NCI-H524 treated with DMSO at 0.1 percent for 48 hours (cell line): Measurements from ENCODE around the gene CST2.
"Not testable (repeated sequence)": the region's sequence is repeated elsewhere in the genome, so short reads cannot be mapped to it uniquely, and the experiment has no call there.

Source experiments
- DNase-seq: peaks from one replicate; lab custom pipeline; 2025; lab: John Stamatoyannopoulos, UW

CST2 gene

GRCh38 chr20:23810349-23810748, 16.2 kb downstream of the CST2 start:
- not testable (repeated sequence) for DNase-seq

GRCh38 chr20:23800865-23801264, 25.7 kb downstream of the CST2 start:
- no peak for DNase-seq

- DNase-seq: not testable (repeated sequence)
These were observed 27.2 kb downstream of the CST2 start for GRCh38 chr20:23799216-23799847.

GRCh38 chr20:23795526-23795925, 31.0 kb downstream of the CST2 start:
- DNase-seq: no peak

DNA sequence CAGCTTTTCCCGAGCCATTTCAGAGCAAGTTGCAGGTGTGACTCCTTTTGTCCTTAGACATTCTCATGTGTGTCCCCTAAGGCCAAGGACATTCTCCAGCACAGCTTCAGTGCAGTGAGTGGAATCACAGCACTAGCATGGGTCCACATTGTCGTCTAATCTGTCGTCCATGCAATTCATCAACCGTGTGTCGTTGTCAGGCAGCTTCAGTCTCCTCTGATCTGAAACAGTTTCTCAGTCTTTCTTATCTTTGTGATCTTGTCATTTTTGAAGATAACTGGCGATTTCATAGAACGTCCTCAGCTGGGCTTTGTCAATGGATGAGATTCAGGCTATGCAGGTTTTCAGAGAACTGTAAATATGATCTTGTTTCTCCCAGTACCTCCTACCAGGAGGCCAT, 31.7 kb downstream of the CST2 start:
- no peak for DNase-seq

GRCh38 chr20:23794065-23794464, 32.5 kb downstream of the CST2 start:
- DNase-seq: no peak

- DNase-seq: no peak
These were observed 43.1 kb downstream of the CST2 start for GRCh38 chr20:23783447-23783846.

GRCh38 chr20:23782366-23782983, 44.1 kb downstream of the CST2 start:
- DNase-seq: no peak

DNA sequence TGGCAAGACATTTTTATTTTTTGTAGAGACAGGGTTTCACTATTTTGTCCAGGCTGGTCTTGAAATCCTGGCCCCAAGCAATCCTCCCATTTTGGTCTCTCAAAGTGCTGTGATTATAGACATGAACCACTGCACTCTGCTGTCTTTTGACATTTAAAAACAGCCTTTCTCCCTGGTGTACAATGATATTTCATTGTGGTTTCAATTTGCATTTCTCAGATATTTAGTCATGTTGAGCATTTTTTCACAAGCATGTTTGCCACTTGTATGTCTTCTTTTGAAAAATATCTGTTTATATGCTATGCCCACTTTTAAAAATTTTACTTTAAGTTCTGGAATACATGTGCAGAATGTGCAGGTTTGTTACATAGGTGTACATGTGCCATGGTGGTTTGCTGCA, 47.9 kb downstream of the CST2 start:
- DNase-seq: not testable (repeated sequence)

DNA sequence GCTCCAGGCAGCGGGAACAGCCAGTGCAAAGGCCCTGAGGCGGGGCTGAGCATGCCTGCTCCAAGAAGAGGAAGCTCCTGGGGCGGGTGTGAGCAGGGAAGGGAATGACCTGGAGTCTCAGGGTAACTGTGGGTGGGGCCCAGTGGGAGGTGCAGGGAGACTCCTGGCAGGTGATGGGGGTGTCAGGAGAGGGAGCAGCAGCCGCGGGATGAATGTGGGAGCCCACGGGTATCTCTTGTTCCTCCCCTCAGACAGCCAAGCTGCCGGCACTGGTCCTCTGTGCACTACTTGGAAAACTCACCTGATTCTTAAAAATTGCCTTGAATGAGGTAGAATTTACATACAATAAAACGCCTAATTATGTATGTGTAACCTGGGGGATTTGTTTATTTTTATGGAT, 49.1 kb downstream of the CST2 start:
- not testable (repeated sequence) for DNase-seq

DNA sequence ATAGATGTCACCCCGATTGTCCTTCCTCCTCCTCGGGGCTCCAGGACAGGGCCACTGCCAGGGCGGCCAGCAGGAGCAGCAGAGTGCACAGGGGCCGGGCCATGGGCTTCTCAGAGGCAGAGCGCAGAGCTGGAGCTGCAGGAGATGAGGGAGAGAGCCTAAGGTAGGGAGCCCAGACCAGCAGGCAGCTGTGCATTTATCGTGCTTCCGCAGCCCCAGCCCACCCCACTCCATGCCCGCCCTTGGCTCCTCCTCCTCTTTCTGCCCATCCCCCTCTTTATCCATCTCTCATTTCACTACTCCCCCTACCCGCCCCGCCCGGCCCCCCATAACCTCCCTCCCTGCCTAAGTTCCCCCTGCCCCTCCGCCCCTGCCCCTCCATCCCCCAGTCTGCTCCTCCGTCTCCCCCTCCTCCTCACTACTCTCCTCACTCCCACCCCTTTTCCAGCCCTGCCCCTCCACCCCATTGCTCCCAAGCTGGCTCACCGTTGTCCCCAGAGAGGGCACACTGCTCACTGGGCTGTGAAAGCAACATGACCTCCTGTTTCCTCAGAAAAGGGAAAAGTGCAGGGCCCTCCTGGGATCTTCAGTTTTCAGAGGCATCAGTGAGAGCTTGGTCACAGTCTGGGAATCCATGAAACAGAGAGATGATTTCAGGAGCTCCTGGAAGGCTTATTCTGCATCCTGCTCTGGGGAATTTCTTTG, 50.3 kb downstream of the CST2 start:
- no peak for DNase-seq

GRCh38 chr20:23774081-23774480, 52.4 kb downstream of the CST2 start:
- no peak for DNase-seq
